Head of caudate nucleus (tissue), 42 donors: ENCODE results near the gene CDKN3.
"Not testable (repeated sequence)": the region's sequence is repeated elsewhere in the genome, so short reads cannot be mapped to it uniquely, and the experiment has no call there.

Source experiments
- DNase-seq, 42 donors: peaks; one replicate each; pipeline versions ENCODE4 v3.0.0 to v3.0.0-alpha.2; 2020 to 2021; ENCODE audit warnings: mixed read lengths in 7 of 42
- intact Hi-C: fragments of 100-400 bp; cut with DNase I; formaldehyde crosslinking; loops from one replicate; pipeline ENCODE4 v1.15.0; 2022

The CDKN3 gene

GRCh38 chr14:54366736-54367735 is 29.8 kb upstream of the CDKN3 start:
- peak in 41 of 42 donors; percentile 17 to 84 (median 67) for DNase-seq
- intact Hi-C loops: no loop called here

- intact Hi-C loops: no loop called here
- no peak for DNase-seq
Measured at GRCh38 chr14:54368291-54368690, 28.5 kb upstream of the CDKN3 start.

GRCh38 chr14:54369343-54369742 is 27.5 kb upstream of the CDKN3 start:
- no peak for DNase-seq
- intact Hi-C loops: no loop called here

GRCh38 chr14:54370323-54371198 is 26.2 kb upstream of the CDKN3 start:
- DNase-seq: no peak
- intact Hi-C loops: no loop called here

GRCh38 chr14:54374117-54374884 is 22.5 kb upstream of the CDKN3 start:
- DNase-seq: no peak
- intact Hi-C loops: no loop called here

GRCh38 chr14:54377501-54377900 is 19.3 kb upstream of the CDKN3 start:
- intact Hi-C loops: no loop called here
- no peak for DNase-seq

- intact Hi-C loops, DNase-seq: not testable (repeated sequence)
Measured at GRCh38 chr14:54378893-54379292, 17.9 kb upstream of the CDKN3 start.

GRCh38 chr14:54380558-54380957 is 16.2 kb upstream of the CDKN3 start:
- not testable (repeated sequence) for DNase-seq

GRCh38 chr14:54381821-54382220 is 15.0 kb upstream of the CDKN3 start:
- intact Hi-C loops: no loop called here

More at GRCh38 chr14:54380558-54380957, 16.2 kb upstream of the CDKN3 start:
- intact Hi-C loops: not testable (repeated sequence)

GRCh38 chr14:54383835-54384234 is 13.0 kb upstream of the CDKN3 start:
- intact Hi-C loops: no loop called here
- no peak for DNase-seq

More at GRCh38 chr14:54381821-54382220, 15.0 kb upstream of the CDKN3 start:
- DNase-seq: no peak

GRCh38 chr14:54385556-54385955 is 11.3 kb upstream of the CDKN3 start:
- no peak for DNase-seq
- intact Hi-C loops: no loop called here

- intact Hi-C loops: no loop called here
- DNase-seq: no peak
Measured at GRCh38 chr14:54387328-54387727, 9.5 kb upstream of the CDKN3 start.

GRCh38 chr14:54392131-54392859 is 4.5 kb upstream of the CDKN3 start:
- DNase-seq: no peak
- intact Hi-C loops: no loop called here

- DNase-seq, intact Hi-C loops: not testable (repeated sequence)
Measured at GRCh38 chr14:54392986-54393884, 3.6 kb upstream of the CDKN3 start.

GRCh38 chr14:54394596-54394995 is 2.2 kb upstream of the CDKN3 start:
- intact Hi-C loops: no loop called here

GRCh38 chr14:54395284-54395683 is 1.5 kb upstream of the CDKN3 start:
- intact Hi-C loops: no loop called here
- no peak for DNase-seq

More at GRCh38 chr14:54394596-54394995, 2.2 kb upstream of the CDKN3 start:
- DNase-seq: no peak

GRCh38 chr14:54395716-54396115 is 1.1 kb upstream of the CDKN3 start:
- intact Hi-C loops: no loop called here

More at GRCh38 chr14:54395716-54396115, 1.1 kb upstream of the CDKN3 start:
- no peak for DNase-seq
